GM12872 (cell line): ENCODE measurements around the gene DENND10.
A peak's percentile ranks its signal among the peaks of the same experiment; 100 is the strongest.

ENCODE experiments used
- TF ChIP-seq, protein P1 (sequence below): IDR thresholded peaks from 3 replicates; pipeline ENCODE4 v1.5.1; 2011; ENCODE audit warnings: low read depth, mild to moderate bottlenecking, low read length, moderate library complexity; ENCODE audit not compliant: insufficient read depth

The DENND10 gene

DNA sequence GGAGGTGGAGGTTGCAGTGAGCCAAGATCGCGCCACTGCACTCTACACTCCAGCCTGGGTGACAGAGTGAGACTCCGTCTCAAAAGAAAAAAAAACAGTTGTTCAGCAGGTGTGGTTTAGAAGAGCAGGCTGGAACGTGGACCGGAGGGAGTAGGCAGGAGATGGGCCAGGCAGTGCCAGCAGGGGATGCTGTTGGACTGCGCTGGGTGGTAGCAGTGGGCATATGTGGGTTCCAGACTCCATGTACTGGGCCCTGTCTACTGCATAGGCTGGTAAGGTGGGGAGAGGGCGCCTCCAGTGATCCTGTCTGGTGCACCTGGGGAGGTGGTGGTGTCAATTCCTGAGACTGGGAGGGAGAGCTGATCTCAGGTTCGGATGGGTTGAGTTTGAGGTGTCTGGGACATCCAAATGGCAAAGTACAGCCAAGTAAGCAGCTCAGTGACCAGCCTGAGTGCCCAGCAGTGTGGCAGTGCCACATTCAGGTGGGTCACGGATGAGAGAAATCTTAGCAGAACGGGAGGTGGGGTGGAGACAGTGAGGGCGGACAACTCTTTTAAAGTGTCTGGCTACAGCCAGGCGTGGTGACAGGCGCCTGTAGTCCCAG, 35.7 kb downstream of the DENND10 start:
- TF ChIP-seq, protein P1, sequence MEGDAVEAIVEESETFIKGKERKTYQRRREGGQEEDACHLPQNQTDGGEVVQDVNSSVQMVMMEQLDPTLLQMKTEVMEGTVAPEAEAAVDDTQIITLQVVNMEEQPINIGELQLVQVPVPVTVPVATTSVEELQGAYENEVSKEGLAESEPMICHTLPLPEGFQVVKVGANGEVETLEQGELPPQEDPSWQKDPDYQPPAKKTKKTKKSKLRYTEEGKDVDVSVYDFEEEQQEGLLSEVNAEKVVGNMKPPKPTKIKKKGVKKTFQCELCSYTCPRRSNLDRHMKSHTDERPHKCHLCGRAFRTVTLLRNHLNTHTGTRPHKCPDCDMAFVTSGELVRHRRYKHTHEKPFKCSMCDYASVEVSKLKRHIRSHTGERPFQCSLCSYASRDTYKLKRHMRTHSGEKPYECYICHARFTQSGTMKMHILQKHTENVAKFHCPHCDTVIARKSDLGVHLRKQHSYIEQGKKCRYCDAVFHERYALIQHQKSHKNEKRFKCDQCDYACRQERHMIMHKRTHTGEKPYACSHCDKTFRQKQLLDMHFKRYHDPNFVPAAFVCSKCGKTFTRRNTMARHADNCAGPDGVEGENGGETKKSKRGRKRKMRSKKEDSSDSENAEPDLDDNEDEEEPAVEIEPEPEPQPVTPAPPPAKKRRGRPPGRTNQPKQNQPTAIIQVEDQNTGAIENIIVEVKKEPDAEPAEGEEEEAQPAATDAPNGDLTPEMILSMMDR = peak; percentile 85

DNA sequence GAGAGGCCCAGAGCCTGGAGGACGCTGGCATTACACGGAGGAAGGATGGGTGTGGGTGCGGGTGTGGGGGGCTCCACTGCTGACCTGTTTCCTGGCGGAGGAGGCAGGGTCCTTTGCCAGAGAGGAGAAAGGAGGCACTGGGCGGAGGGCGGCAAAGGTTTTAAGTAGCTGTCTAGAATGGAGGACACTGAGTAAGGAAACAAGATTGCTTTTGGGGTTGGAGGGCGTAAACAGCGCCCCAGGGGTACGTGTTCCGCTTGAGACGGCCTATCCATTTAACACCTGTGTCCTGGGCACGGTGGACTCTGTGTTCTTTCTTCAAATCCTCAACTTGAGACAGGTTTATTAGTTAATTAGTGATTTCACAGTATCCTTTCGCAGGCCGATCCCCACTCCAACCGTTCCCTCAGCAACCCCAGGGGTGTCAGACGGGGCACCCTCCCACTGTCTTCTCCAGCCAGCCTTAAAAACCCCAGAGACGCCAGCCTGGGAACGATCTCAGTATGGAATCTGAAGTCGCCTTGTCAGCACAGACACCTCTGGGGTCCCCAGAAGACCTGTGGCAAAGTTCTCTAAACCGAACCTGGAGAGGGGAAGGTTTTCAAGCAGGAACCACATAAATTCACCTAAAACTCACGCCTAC, 36.8 kb downstream of the DENND10 start:
- TF ChIP-seq, protein P1 = no peak

DNA sequence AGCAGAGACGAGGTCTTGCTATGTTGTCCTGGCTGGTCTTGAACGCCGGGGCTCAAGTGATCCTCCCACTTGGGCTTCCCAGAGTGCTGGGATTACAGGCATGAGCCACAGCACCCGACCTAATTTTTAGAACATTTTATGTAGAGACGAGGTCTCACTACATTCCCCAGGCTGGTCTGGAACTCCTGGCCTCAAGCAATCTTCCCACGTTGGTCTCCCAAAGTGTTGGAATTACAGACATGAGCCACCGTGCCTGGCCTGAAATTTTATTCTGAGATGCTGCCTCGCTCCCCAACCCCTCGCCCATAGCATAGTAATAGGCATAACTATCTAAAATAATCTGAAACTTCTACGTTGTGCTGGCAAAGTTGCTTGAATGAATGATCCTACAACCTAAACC, 39.7 kb downstream of the DENND10 start:
- TF ChIP-seq, protein P1 = no peak

DNA sequence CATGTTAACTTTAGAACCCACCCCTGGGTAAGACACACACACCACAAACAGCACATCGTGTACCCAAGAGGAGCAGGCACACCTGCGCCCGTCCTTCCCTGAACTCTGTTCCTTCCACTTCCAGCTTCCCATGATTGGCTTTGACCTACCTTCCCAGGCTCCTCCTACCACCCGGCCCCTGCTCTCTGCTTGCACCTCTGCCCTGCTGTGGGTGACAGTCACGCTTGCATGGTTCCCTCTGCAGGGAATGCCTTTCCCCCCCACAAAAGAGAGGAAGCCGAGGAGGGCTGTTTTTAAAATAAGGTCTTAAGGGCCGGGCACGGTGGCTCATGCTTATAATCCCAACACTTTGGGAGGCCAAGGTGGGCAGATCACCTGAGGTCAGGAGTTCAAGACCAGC, 45.2 kb downstream of the DENND10 start:
- TF ChIP-seq, protein P1 = no peak

DNA sequence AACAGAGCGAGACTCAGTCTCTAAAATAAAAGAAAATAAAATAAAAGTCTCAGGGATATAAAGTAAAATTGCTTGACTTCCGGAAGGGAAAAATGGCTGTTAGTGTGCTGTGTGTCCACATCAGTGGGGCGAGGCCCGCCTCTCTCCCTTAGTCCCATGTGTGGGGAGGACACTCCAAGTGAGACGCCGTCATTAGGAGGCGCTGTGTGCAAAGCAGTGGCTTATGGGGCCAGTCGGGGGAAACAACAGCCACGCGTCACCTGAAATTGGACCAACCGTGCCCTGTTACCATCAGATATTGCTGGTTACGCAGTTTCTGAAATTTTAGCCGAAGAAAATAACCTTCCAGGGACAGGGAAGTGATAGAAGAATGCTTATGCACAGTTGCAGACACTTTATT, 45.8 kb downstream of the DENND10 start:
- TF ChIP-seq, protein P1 = 0 out of 3 replicates have a peak, but pooled peaks have one; percentile 6

DNA sequence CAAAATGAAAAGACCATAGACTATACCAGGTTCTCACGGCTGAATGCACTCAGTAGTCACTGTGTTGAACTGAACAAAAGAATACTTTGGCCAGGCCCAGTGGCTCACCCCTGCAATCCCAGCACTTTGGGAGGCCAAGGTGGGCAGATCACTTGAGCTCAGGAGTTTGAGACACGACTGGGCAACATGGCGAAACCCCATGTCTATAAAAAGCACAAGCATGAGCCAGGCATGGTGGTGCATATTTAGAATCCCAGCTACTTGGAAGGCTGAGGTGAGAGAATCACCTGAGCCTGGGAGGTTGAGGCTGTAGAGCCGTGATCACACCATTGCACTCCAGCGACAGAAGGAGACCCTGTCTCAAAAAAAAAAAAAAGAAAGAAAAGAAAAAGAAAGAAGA, 49.1 kb downstream of the DENND10 start:
- TF ChIP-seq, protein P1 = no peak

DNA sequence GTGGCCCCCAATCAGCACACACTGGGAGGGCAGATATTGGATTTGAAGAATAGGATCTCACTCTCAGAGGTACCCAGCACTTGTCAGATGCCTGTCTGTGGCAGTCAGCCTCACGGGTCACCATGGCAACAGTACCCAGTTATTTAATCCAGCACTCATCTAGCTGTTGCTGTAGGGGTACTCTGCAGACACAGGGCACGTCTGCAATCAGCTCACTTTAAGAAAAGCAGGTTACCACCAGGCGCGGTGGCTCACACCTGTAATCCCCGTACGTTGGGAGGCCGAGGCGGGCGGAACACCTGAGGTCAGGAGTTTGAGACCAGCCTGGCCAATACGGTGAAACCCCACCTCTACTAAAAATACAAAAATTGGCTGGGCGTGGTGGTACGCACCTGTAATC, 49.7 kb downstream of the DENND10 start:
- TF ChIP-seq, protein P1 = no peak
